AG09319 (cell line): ENCODE results near the gene GREM2.

Experiments used
- DNase-seq: peaks from one replicate; pipeline ENCODE4 v3.0.0-alpha.2; 2010; ENCODE audit warnings: low read depth; ENCODE audit errors: extremely low read depth
- CTCF ChIP-seq: IDR thresholded peaks from 2 replicates; pipeline ENCODE4 v1.5.1; 2011; ENCODE audit warnings: low read depth, mild to moderate bottlenecking, inconsistent platforms, low read length, moderate library complexity

The GREM2 gene

GRCh38 chr1:240496356-240496755 lies 115.6 kb downstream of the GREM2 start:
- DNase-seq = no peak
- no peak for TF ChIP-seq CTCF

GRCh38 chr1:240495601-240496000 lies 116.4 kb downstream of the GREM2 start:
- no peak for DNase-seq
- TF ChIP-seq CTCF = no peak

- DNase-seq = no peak
- TF ChIP-seq CTCF = peak; percentile 14
These were observed 119.0 kb downstream of the GREM2 start for GRCh38 chr1:240492832-240493440.

- DNase-seq = no peak
- TF ChIP-seq CTCF = no peak
These were observed 120.2 kb downstream of the GREM2 start for GRCh38 chr1:240491796-240492195.

- DNase-seq = no peak
- no peak for TF ChIP-seq CTCF
These were observed 120.8 kb downstream of the GREM2 start for GRCh38 chr1:240491156-240491555.

- no peak for DNase-seq
- peak; percentile 20 for TF ChIP-seq CTCF
These were observed 124.5 kb downstream of the GREM2 start for GRCh38 chr1:240487493-240487892.

- no peak for TF ChIP-seq CTCF
These were observed 125.3 kb downstream of the GREM2 start for GRCh38 chr1:240486611-240487010.

More at GRCh38 chr1:240486611-240487010, 125.3 kb downstream of the GREM2 start:
- DNase-seq = no peak
